Measurements from ENCODE around the gene SMARCB1.

DNA sequence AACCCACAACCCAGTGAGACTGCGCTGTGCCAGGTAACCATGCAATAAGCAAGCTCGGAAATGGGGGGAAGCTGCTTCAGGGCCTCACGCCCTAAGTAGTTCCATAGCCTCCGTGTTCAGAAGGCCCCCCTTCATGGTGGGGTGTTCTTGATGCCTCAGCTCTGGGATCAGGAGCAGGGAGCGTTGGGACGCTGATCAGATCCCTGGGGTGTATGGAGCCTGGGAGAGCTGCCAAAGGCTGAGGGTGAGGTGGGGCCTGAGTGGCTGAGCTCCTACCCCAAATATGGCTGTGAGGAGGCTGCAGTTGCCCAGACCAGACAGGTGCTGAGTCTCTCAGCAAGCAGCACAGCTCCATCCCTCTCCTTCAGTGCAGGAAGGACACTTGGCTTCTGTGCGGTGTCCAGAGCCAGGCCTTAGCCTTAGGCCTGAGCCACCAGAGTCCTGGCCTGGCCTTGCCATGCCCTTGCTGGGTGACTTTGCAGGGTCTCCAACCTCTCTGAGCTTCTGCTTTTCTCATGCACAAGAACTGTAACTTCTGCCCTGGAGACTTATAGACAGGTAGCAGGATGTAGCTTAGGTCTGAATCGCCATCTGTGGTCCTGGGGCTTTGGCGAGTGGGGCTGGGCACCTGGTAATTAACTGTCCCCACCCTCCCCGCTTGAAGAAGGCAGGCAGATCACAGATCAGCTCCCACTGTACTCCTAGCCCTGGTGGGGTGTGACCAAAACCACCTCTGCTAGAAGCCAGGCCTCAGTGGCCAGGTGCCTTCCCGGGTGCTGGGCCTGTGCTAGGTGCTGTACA is 8.8 kb upstream of the SMARCB1 start:
- TF ChIP-seq POLR2A (IDR thresholded peaks at IDR 0.05): no peak
- no peak for TF ChIP-seq POLR2AphosphoS5 (IDR thresholded peaks at IDR 0.05)

Measured in breast epithelium (tissue), 3 donors.